ENCODE measurements around the gene ZBTB7C.

Gene ZBTB7C

DNA sequence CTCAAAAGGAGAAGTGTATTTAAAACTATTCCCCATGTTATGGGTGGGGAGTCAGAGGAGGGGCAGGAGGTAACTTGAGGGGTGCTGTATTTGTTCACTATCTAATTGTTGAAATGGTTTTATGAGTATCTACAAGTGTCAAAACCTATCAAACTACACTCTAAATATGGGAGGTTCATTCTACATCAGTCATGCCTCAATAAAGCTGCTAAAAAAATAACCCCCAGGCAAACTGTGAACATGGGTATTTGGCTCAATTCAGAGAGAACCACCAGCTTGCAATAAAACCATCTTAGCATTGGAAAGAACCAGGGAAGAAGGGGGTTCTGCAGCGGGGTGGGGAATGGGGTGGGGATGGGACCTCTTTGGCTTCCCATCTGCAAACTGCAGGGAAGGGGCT is 302.7 kb downstream of the ZBTB7C start:
- no peak for DNase-seq

DNA sequence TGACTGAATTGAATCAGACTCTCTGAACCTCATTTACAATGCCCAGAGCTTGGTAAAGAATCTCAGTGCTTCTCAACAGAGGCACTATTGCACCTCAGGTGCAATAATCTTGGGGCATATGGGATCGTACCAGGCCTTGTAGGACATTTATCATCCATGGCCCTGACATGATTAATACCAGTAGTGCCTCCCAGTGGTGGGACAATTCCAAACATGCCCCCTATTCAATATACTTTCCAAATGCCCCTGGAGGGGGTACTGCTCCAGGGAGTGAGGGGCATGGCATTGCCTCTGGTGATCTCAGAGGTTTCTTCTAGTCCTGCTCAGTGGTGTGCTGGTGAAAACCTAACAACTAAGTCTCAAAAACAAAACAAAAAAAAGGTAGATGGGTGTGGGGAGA is 303.9 kb downstream of the ZBTB7C start:
- no peak for DNase-seq

DNA sequence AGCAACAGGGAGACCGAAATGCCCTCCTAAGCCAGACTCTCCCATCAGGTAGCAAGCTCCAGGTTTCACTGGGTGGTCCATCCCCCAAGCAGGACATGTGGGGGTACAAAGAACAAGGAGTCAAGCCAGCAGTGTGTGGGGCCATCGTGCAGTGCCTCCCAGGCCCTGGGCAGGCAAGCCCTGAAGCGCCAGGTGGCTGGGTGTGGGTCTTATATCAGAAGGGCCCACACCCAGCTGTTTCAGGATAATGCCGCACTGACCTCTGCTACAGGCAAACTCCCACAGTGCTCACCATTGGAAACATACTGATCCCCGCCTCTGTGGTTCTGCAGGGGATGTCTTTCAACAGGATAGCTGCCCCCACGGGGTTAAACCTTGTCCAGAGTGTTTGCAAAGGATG is 304.5 kb downstream of the ZBTB7C start:
- DNase-seq: no peak

- DNase-seq: no peak
Measured at GRCh38 chr18:48100651-48101165, 308.5 kb downstream of the ZBTB7C start.

DNA sequence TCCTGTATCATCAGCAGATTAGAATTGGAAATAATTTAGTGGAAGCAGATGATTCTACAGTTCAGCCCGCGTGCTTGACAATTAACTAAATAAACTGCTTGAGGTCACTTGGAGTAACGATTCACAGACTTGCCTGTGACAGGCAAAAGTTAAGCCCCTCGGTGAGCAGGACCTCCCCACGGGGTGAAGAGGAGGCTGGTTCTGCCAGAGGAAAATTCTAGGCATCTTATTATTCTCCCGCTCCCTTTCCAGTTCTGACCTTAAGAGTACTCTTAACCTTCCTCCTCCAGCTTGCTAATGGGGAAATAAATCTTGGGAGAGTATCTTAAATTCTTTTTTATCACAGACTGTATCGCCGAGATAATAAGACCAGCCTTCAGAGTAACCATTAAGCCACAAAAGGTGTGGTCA is 309.0 kb downstream of the ZBTB7C start:
- no peak for DNase-seq

DNA sequence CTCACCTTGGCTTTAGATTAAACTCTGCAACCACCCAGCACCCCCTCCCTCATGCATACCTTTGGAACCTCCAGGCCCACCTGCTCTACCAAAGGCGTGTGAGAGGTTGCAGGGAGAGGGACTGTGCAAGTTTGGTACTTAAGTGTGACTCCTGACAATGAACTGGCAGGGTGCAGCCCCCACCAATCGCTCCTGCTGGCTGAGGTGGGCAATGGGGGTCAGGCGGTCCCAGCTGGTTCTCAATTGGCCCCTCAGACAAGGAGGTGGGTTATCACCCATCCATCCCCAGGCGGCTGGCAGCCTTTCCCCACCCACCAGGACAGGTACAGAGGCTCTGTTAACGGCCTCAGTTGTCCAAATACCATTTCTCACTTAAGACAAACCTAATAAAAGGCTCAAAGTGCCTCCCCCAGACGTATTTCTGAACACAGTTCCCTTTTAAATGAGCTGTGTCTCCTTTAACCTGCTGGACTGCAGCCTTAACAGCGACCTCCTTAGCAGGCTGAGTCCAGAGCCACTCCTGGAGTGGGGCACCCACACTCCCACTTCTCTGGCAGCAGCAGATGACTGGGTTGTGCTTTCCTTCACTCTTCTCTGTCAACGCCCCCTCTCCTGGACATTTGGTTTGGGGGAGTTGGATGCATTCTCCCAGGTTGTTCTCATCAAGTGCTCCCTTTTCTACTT is 309.6 kb downstream of the ZBTB7C start:
- DNase-seq: no peak

GRCh38 chr18:48098538-48098937 is 310.6 kb downstream of the ZBTB7C start:
- DNase-seq: no peak

- DNase-seq: no peak
Measured at GRCh38 chr18:48098007-48098406, 311.2 kb downstream of the ZBTB7C start.

DNA sequence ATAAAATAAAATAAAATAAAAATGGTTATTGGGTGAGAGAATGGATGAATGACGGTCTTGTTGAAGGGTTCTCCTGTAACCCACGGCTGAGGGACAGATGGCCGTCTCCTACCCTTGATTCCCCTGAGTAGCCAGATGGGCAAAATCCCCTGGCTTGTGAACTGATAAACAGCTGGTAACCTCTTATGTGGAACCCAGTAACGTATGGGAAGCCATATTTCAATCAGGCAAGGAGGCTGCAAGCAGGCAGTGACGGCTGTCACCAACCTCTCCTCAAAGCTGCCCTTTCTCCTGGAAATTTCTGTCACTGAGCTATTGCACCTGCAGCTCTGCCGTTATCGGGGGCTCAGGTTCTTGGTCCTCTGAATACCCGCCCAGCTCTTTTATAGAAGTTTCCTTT is 313.5 kb downstream of the ZBTB7C start:
- peak in 1 of 2 experiments; percentile 23 for DNase-seq

DNA sequence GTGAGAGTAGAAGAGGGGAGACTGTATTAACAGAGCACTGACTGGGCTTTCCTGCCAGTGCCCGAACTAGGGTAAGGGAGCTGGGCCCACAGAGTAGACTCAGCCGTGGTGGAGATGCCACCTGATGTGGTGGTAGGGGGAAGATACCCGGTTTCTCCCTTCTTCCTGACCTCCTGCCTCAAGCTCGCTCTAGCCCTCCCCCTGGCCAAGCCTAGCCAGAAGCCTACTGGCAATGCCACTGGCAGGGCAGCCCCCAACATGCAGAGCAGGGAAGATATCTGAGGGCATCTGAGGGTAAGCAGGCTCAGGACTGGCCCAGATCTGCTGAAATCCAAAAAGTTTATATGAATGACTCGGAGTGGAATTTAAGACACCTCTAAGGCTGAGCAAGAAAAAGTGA is 316.1 kb downstream of the ZBTB7C start:
- no peak for DNase-seq

- DNase-seq: no peak
Measured at GRCh38 chr18:48091869-48092497, 317.2 kb downstream of the ZBTB7C start.

DNA sequence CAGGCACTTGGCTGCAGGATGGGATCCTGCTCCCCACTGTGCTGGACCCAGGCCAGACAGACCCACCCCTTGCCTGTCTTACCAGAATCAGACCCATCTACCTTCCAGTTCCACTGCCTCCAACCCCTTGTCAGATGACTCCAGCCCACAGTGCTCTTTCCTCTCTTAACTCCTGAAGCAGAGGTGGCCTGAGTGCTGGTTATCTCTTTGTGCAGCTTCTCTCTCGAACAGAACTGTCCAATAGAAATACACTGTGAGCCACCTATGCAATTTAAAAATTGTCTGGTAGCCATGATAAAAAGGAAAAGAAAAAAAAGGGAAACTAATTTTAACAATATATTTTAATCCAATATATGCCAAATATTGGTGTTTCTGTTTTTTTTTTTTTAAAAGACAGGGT is 318.5 kb downstream of the ZBTB7C start:
- no peak for DNase-seq

GRCh38 chr18:48090021-48090420 is 319.2 kb downstream of the ZBTB7C start:
- no peak for DNase-seq

GRCh38 chr18:48085781-48086487 is 323.2 kb downstream of the ZBTB7C start:
- no peak for DNase-seq

DNA sequence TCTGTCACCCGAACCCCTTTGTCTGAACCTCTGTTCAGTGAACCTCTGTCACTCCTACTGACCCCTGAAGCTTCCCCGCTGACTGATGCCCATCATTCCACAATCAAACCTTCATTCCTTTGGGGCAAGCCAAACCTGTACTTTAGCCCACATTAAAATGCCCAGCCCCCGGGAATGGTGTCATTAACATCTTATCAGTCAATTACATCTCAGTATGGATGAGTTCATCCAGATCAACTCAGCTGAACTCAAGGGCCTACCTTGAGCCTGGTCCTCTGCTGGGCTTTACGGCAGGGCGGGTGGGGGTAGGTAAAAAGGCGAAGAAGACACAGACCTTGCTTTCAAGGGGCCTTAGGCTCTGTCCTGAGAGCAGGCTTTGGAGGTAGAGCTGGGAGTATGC is 324.3 kb downstream of the ZBTB7C start:
- DNase-seq: no peak

DNA sequence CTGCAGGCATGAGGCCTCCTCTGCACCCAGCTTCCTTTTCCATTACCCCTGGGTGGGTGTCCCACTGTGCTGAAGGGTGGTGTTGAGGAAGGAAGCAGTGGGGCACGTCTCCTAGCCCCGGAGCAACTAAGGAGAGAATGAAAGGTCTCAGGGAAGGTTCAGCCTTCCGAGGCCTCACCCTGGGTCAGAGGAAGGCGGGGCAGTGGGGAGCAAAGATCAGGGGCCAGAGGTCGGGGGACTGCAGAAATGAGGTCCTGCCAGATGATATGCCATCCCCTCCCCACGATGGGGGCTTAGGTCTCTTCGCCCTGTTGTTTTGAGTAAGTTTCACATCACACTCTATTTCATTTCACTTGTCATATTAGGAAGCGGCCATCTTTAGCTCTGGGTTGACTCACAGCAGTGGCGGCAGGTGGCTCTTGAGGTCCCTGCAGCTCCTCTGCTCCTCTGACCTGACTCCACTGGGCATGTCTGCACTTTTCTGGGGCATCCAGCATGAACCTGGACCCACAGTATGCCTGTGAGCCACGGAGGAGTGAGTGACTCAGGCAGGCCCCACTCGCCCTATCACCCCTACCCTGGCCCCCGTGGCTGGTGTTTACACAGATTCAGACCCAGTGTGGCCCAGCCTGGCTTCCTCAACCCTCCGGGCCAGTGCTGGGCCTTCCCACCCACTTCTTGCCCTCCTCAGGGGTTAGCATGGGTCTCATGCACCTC is 325.0 kb downstream of the ZBTB7C start:
- no peak for DNase-seq

DNA sequence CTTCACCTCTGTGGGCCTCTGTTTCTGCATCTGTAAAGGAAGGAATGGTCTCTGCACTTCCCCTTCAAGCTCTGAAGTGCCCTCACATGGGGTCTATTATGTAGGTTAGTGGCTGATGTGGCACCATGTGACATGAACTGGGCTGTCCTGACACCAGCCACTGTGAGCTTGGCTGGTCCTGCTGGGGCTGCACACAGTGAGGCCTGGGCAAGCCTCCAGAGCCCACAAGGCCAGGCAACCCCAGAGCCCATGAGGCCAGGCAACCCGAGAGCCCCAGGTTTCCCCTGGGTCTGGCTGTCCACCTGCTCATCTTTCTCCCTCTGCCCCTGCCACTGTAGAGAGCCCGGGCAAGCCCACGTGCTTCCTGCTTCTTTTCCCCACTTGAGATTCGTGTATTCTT is 328.6 kb downstream of the ZBTB7C start:
- DNase-seq: no peak

DNA sequence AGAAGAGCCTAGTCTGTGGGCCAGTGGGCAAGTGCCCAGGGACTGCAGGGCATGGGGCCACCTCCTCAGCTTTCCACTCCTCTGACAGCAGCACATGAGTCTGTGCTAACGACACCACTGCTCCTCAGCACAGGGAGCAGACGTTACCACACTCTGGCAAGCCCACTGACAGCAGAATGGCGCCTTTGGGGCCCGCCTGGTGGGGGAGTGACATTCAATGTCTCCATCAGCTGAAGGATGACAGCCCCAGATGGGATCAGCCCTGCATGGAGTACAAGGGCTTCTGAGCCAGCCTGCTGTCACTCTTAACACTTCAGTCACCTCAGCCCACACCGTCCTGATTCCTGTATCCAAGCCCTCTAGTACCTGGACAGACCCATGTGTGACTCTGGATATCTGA is 329.3 kb downstream of the ZBTB7C start:
- DNase-seq: no peak

- DNase-seq: no peak
Measured at GRCh38 chr18:48078448-48078847, 330.7 kb downstream of the ZBTB7C start.

DNA sequence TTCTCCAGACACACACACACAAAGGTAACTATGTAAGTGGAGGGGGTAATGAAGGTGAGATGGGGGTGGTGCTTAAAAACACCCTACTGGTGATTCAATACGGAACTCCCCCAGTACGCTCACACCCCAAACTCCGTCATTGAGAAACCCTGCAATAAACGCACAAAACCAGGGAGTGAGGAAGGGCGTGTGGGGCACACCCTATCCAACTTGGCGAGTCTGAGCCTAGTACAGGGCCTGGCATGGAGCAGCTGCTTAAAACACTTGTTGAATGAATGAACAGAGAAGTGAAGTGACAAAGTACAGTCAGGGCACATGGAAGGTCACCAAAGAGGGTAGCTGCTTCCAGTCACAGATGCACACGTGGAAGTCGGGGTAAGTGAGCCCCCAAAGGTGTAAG is 331.9 kb downstream of the ZBTB7C start:
- DNase-seq: no peak

GRCh38 chr18:48076461-48076860 is 332.7 kb downstream of the ZBTB7C start:
- DNase-seq: no peak

- DNase-seq: no peak
Measured at GRCh38 chr18:48075707-48076093, 333.5 kb downstream of the ZBTB7C start.

DNA sequence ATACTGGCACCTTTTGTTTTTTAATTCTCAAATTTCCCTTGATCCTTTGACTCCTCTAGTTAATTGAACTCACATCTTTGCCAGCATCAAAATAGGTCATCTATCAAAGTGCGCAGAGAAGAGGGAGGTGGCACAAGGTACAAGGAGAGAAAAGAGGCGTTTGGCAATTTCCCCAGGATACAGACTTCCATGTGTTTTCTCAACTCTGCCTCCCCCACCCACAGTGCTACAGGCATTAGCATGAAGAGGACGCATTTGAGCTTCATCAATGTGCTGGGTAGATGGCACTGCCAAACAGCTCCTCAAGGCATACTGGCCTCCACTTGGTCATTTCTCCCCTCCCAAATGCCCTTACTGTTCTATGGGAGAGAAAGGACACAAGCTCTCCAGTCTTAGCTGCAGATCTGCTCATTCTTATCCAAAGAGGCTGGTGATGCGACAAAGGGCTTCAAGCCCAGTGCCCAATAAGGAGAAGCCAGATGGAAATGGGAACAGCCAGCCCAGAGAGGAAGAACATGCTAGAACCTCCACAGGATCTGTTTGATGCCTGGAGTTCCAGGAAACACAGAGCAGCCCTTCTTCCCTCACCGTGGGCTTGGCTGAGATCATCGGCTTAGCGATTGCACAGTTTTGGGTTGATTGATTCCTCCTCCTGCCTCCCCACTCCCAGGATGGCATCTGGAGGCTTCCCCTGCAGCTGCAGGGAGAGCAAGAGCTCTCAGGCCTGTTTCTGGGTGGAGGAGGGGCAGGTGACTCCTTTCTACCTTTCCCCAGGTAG is 334.1 kb downstream of the ZBTB7C start:
- DNase-seq: no peak
